HG03280 (cell line): Measurements from ENCODE around the gene DPH3.
"Not testable (repeated sequence)": the region's sequence is repeated elsewhere in the genome, so short reads cannot be mapped to it uniquely, and the experiment has no call there.

Experiments used
- ATAC-seq: cut with Tn5 transposase; IDR thresholded peaks from one replicate; pipeline ENCODE4 v1.9.1; 2021; ENCODE audit warnings: mild to moderate bottlenecking, moderate library complexity; ENCODE audit not compliant: unreplicated experiment

Gene DPH3

GRCh38 chr3:16264708-16265454 is at the start of gene DPH3, which contains the start of gene OXNAD1:
Gene DPH3, minus strand, starts transcription at chr3:16264943. Its CDS starts 67 bp downstream, at chr3:16264876.
Gene OXNAD1, plus strand, starts transcription at chr3:16265212. Its CDS starts 5,741 bp downstream, at chr3:16270953.
- ATAC-seq, result peak; percentile 98

- ATAC-seq, result no peak
Observed at GRCh38 chr3:16313886-16314645, 49.3 kb upstream of the DPH3 start.

GRCh38 chr3:16311960-16312451 is 47.3 kb upstream of the DPH3 start:
- peak; percentile 56 for ATAC-seq

GRCh38 chr3:16310486-16310885 is 45.7 kb upstream of the DPH3 start:
- not testable (repeated sequence) for ATAC-seq

- ATAC-seq, result peak; percentile 82
Observed at GRCh38 chr3:16309558-16309957, 44.8 kb upstream of the DPH3 start.

GRCh38 chr3:16308727-16309126 is 44.0 kb upstream of the DPH3 start:
- ATAC-seq, result no peak

- no peak for ATAC-seq
Observed at GRCh38 chr3:16307832-16308531, 43.2 kb upstream of the DPH3 start.

- no peak for ATAC-seq
Observed at GRCh38 chr3:16305111-16305541, 40.4 kb upstream of the DPH3 start.

- ATAC-seq, result no peak
Observed at GRCh38 chr3:16304061-16305010, 39.6 kb upstream of the DPH3 start.

GRCh38 chr3:16303037-16303575 is 38.4 kb upstream of the DPH3 start:
- ATAC-seq, result no peak

GRCh38 chr3:16302082-16302631 is 37.4 kb upstream of the DPH3 start:
- ATAC-seq, result no peak

GRCh38 chr3:16301507-16301906 is 36.8 kb upstream of the DPH3 start:
- peak; percentile 8 for ATAC-seq

GRCh38 chr3:16300881-16301359 is 36.2 kb upstream of the DPH3 start:
- peak; percentile 64 for ATAC-seq

GRCh38 chr3:16300307-16300706 is 35.6 kb upstream of the DPH3 start:
- no peak for ATAC-seq

- ATAC-seq, result no peak
Observed at GRCh38 chr3:16299746-16300145, 35.0 kb upstream of the DPH3 start.

- ATAC-seq, result no peak
Observed at GRCh38 chr3:16298891-16299290, 34.1 kb upstream of the DPH3 start.

GRCh38 chr3:16297997-16298885 is 33.5 kb upstream of the DPH3 start:
- ATAC-seq, result no peak

GRCh38 chr3:16295298-16295890 is 30.7 kb upstream of the DPH3 start:
- ATAC-seq, result no peak
